Measurements from ENCODE around the gene RAB19.
"Not testable (repeated sequence)": the region's sequence is repeated elsewhere in the genome, so short reads cannot be mapped to it uniquely, and the experiment has no call there.

Gene RAB19

DNA sequence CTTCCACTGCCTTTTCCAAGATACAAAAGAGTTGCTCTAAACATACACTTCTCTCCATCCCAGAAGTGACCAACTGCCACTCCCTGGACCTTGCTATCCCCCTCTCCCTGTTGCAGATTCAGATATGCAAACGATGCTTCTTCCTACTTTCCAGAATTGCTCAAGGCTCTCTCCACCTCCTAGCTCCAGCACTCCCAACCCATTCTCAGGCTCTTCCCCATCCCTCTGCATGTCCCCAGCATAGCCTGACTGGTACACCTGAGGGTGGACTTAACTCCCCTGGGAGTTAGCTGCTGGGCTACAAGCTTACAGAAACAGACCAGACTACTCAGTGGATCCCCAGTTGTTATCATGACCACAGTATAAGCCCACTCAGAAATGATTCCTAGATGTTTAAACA is 47.9 kb downstream of the RAB19 start:
- no peak for TF ChIP-seq CTCF (conservative IDR thresholded peaks at IDR 0.05; ENCODE audit: control insufficient read depth, insufficient read depth, low read depth, low read length)
- H3K4me3 ChIP-seq (ENCODE audit: control insufficient read depth, low read depth, low read length) = no peak overlapping the region
- DNase-seq (ENCODE audit: low read depth) = no peak

DNA sequence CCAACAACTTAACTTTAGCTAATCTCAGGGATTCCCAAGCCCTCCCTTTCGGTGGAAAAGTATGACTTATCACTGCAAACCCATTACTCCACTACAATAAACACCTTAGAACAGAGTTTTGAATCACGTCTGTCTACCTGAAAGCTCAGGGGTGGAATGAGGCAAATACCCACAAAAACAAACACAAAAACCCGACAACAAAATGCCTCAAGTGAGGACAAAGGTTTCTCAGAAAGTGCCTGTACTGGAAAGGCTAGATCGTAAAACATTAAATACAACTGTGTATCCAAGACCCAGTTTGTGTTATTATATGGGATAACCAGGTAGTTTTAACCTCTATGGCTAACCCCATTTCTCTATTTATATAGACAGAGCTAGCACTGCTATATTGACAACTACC is 49.4 kb downstream of the RAB19 start:
- H3K4me3 ChIP-seq (ENCODE audit: control insufficient read depth, low read depth, low read length) = no peak overlapping the region
- no peak for DNase-seq (ENCODE audit: low read depth)
- no peak for TF ChIP-seq CTCF (conservative IDR thresholded peaks at IDR 0.05; ENCODE audit: control insufficient read depth, insufficient read depth, low read depth, low read length)

DNA sequence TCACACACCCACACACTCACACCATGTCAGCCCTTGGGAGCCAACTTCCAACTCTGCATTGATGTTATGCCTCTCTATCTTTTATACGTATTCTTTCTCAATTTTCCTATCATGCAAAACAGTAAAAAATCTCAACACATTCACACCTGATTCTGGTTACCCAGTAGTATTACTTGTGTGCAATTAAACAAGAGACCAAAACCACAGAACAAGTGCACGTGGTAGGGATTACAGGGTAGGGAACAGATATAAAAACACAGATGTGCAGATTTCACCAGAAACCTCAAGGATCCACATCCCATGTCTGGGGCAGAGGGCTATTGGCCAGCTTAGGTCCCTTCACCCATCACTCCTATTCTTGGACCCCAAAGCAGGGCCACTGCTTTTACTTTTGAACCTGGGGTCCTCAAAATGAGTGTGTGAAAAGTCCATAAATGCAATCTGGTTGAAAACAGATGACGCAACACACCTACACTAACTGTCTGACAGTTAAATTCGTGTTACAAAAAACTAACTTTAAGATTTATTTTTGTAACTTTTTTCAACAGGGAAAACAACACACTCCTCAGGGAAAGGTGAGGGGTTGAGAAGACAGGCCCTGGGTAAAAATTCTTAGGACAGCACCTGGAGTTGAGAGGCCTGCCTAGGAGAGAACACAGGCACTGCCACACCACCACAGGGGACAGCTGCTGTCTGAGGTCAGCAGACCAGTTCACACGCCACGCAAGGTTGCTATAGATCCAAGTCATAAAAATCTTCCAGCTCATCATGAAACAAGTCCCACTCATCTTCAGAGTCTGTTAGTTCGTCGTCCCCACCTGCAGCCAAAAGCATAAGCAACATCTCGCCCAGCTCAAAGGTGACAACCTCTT is 50.2 kb downstream of the RAB19 start:
- not testable (repeated sequence) for H3K4me3 ChIP-seq (ENCODE audit: control insufficient read depth, low read depth, low read length); DNase-seq (ENCODE audit: low read depth)

GRCh38 chr7:140454657-140455015 is 50.8 kb downstream of the RAB19 start:
- TF ChIP-seq CTCF (conservative IDR thresholded peaks at IDR 0.05; ENCODE audit: control insufficient read depth, insufficient read depth, low read depth, low read length) = no peak
- DNase-seq (ENCODE audit: low read depth) = no peak
- no peak overlapping the region for H3K4me3 ChIP-seq (ENCODE audit: control insufficient read depth, low read depth, low read length)

GRCh38 chr7:140455743-140456142 is 51.9 kb downstream of the RAB19 start:
- DNase-seq (ENCODE audit: low read depth) = no peak
- no peak for TF ChIP-seq CTCF (conservative IDR thresholded peaks at IDR 0.05; ENCODE audit: control insufficient read depth, insufficient read depth, low read depth, low read length)
- H3K4me3 ChIP-seq (ENCODE audit: control insufficient read depth, low read depth, low read length) = no peak overlapping the region

- TF ChIP-seq CTCF (conservative IDR thresholded peaks at IDR 0.05; ENCODE audit: control insufficient read depth, insufficient read depth, low read depth, low read length) = no peak
- DNase-seq (ENCODE audit: low read depth) = no peak
- H3K4me3 ChIP-seq (ENCODE audit: control insufficient read depth, low read depth, low read length) = no peak overlapping the region
Measured at GRCh38 chr7:140456551-140457051, 52.7 kb downstream of the RAB19 start.

DNA sequence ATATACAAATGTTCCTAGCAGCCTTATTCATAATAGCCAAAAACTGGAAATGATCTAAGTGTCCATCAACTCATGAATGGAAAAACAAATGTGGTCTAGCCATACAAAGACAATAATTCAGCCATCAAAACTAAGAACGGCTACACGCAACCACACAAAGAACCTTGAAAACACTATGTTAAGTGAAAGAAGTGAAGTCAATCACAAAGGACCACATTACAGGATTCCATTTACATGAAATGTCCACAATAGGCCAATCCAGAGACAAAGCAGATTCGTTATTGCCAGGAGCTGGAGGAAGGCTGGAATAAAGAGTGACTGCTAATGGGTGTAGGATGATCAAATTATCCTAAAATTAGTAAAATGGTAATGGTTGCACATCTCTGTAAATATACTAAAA is 54.3 kb downstream of the RAB19 start:
- DNase-seq (ENCODE audit: low read depth) = no peak
- no peak for TF ChIP-seq CTCF (conservative IDR thresholded peaks at IDR 0.05; ENCODE audit: control insufficient read depth, insufficient read depth, low read depth, low read length)
- H3K4me3 ChIP-seq (ENCODE audit: control insufficient read depth, low read depth, low read length) = no peak overlapping the region

All from fibroblast of mammary gland (primary cell).